GM18511 (cell line): ENCODE data around the gene F7.
"Not testable (repeated sequence)": the region's sequence is repeated elsewhere in the genome, so short reads cannot be mapped to it uniquely, and the experiment has no call there.

Experiments
- ATAC-seq: cut with Tn5 transposase; IDR thresholded peaks from one replicate; pipeline ENCODE4 v1.9.1; 2021; ENCODE audit warnings: mild to moderate bottlenecking, moderate library complexity; ENCODE audit not compliant: unreplicated experiment

F7 gene

DNA sequence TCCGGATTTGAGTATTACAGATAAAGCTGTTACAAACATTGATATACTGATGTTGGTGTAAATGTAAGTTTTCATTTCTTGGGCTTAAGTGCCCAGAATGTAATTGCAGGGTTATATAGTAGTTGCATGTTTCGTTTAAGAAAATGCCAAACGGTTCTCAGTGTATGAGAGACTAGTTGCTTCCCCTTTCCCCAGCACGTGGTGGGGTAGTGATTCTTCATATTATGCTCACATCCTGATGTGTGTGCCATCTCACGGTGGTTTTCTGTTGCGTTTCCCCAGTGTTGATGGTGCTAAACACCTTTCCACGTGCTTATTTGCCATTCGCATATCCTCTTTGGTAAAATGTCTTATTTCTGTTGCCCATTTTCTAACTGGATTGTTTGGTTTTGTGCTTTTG, 34.7 kb upstream of the F7 start:
- ATAC-seq, result no peak

DNA sequence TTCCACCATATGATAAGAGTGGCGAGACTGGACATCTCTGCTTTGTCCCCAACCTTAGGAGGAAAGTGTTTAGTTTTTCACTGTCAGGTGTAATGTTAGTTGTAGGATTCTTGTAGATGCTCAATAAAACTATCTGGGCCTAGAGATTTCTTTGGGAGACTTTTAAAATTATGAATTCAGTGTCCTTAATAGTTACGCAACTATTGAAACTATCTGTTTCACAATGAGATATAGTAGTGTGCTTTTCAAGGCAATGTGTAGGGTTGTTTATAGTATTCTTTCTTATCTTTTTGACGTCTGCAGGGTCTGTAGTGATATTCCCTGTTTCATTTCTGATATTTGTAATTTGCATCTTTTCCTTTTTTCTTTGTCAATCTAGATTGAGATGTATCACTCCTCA, 33.2 kb upstream of the F7 start:
- no peak for ATAC-seq

- no peak for ATAC-seq
Observed at GRCh38 chr13:113073942-113074341, 31.6 kb upstream of the F7 start.

DNA sequence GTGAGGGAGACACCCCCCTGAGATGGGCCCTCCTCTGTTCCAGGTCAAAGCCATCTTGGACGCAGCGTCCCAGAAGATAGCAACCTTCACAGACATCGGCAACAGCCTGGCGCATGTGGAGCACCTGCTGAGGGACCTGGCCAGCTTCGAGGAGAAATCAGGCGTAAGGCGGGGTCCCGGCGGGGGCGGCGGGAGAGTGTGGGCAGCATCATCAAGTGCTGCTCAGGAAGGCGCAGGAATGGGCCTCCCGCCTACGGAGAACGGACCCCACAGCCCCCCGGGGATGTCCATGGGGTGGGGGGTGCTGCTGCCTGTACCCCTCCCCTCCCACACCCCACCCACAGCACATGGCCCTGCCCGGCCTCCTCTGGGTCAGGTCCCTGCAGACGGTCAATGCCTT, 31.2 kb upstream of the F7 start:
- ATAC-seq, result no peak

DNA sequence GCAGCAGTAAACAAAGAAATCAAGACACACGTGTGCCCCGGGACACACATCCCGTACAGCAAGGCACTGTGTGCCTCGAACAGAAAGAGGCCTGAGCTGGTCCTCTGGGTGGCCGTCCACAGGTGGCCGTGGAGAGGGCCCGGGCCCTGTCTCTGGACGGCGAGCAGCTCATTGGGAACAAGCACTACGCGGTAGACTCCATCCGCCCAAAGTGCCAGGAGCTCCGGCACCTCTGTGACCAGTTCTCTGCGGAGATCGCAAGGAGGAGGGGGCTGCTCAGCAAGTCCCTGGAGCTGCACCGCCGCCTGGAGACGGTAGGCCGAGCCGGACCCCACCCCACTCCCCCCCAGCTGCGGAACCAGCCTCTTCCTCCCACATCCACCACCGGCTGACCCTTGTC, 30.7 kb upstream of the F7 start:
- no peak for ATAC-seq

- ATAC-seq, result no peak
Observed at GRCh38 chr13:113075711-113076110, 29.9 kb upstream of the F7 start.

GRCh38 chr13:113076681-113077401, 28.8 kb upstream of the F7 start:
- ATAC-seq, result no peak

- no peak for ATAC-seq
Observed at GRCh38 chr13:113077566-113077952, 28.0 kb upstream of the F7 start.

GRCh38 chr13:113077953-113078901, 27.4 kb upstream of the F7 start:
- ATAC-seq, result no peak

GRCh38 chr13:113078902-113079780, 26.4 kb upstream of the F7 start:
- ATAC-seq, result no peak

DNA sequence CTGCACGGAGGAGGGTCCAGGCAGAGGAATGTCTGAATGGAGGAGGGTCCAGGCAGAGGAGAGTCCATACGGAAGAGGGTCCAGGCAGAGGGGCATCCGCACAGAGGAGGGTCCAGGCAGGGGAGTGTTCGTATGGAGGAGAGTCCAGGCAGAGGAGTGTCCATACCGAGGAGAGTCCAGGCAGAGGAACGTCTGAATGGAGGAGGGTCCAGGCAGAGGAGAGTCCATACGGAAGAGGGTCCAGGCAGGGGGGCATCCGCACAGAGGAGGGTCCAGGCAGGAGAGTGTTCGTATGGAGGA, 25.9 kb upstream of the F7 start:
- ATAC-seq, result not testable (repeated sequence)

- no peak for ATAC-seq
Observed at GRCh38 chr13:113080361-113080831, 25.2 kb upstream of the F7 start.

DNA sequence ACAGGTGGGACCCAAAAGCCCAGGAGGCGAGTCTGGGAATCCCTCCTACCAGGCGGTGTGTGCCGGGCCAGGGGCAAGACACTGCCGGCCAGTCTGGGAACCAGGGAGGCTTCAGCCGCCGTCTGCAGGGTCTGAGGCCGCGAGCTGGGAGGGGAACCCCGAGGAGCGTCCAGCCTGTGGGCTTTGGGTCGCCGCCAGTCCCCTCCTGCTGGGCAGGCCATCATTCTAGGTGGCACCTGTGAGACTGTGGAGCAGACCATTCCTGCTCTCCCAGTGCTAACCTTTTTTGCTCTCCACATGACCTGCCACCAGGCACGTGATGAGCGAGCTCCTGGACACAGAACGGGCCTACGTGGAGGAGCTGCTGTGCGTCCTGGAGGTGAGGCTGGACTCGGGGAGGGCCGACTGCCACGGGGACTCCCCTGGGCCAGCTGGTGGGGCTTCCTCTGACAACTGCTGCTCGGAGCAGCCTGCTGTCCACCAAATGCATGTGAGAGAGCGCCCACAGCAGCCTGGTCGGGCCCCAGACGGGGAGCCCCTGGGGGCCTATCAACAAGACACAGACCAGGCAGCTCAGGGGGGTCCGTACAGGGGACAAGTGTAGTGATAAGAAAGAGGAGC, 24.6 kb upstream of the F7 start:
- ATAC-seq, result no peak

GRCh38 chr13:113082198-113083021, 23.2 kb upstream of the F7 start:
- no peak for ATAC-seq

DNA sequence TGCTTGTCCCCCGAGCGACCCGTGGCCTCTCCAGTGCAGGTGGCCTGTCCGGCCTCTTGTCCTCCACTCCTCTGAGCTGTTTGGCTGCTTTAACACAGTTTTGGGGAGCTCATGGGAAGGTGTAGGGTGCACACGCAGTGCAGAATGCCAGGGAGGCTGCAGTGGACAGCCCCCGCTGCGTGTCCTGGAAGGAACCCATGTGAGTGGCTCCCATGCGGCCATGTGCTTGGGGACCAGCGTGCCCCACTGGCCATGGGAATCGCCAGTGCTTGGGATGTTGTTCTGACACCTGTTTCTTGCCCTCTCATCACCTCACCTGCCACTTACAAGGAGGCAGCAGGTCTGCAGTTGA, 22.6 kb upstream of the F7 start:
- no peak for ATAC-seq

- no peak for ATAC-seq
Observed at GRCh38 chr13:113083402-113084061, 22.1 kb upstream of the F7 start.

GRCh38 chr13:113084094-113084942, 21.3 kb upstream of the F7 start:
- ATAC-seq, result no peak

- no peak for ATAC-seq
Observed at GRCh38 chr13:113084943-113085540, 20.5 kb upstream of the F7 start.
